HCT116 (cell line): ENCODE data around the gene GALNT6. TPM values are rescaled to one million over a fixed set of nuclear protein-coding genes. Genes with fewer than 3 reads are reported as not detected.

Experiments
- ATAC-seq: fragments of 200-7000 bp; cut with Tn5 transposase; 2 replicates; pipeline ENCODE4 v1.9.1; 2020; ENCODE audit warnings: mild to moderate bottlenecking, moderate library complexity
- BruUV-seq: library from RNA; stranded (reverse); fragments of 400-500 nt; replicated peaks from 2 replicates; lab custom pipeline; 2021; lab: Mats Ljungman, UMichigan
- CTCF ChIA-PET: fragments of 300-600 bp; sonication (Branson Sonifier 250); formaldehyde crosslinking; loops from one replicate; lab custom pipeline; 2021; ENCODE audit warnings: antibody characterized with exemption; lab: Charles Lee
- POLR2A ChIA-PET: fragments of 300-600, 350-600 bp; sonication (Branson Sonifier 250); formaldehyde crosslinking; loops from one replicate; lab custom pipeline; 2021; ENCODE audit warnings: antibody characterized with exemption; lab: Charles Lee
- RAD21 ChIA-PET, 2 experiments: fragments of 300-600 bp; sonication (Branson Sonifier 250); formaldehyde crosslinking; loops; one replicate each; lab custom pipeline; 2023; ENCODE audit warnings: low total read pairs in 2 of 2; ENCODE audit not compliant: uncharacterized antibody in 2 of 2, unreplicated experiment in 2 of 2, low non-redundant PET in 1 of 2; lab: Charles Lee
- DNase-seq: peaks from one replicate; pipeline ENCODE4 v3.0.0-alpha.2; 2010; ENCODE audit warnings: low read depth, low spot score
- H2AFZ ChIP-seq: fragments of 200-600 bp; shearing (Covaris generic), sonication (generic); 2 replicates; pipeline ENCODE4 v1.6.1; 2017; ENCODE audit warnings: low read depth, mixed run types, mixed read lengths, antibody characterized with exemption, low read length; ENCODE audit not compliant: poor library complexity, severe bottlenecking
- H3K27ac ChIP-seq: 2 replicates; pipeline ENCODE4 v1.5.1; 2012; ENCODE audit warnings: low read depth, low read length
- H3K27me3 ChIP-seq: fragments of 200-600 bp; sonication (generic); 2 replicates; pipeline ENCODE4 v1.6.1; 2016; ENCODE audit warnings: mixed run types, low read length, mixed read lengths; ENCODE audit not compliant: insufficient read depth
- H3K36me3 ChIP-seq, 2 experiments: fragments of 200-500 bp in 1 of 2; fragments of 200-600 bp in 1 of 2; sonication (Bioruptor generic) in 1 of 2; sonication (generic) in 1 of 2; 2 replicates each; pipeline versions ENCODE4 v1.5.1 to v1.6.1; 2014 to 2016; ENCODE audit warnings: low read length in 2 of 2, inconsistent platforms in 1 of 2, mixed read lengths in 1 of 2, mixed run types in 1 of 2; ENCODE audit not compliant: insufficient read depth in 2 of 2, control insufficient read depth in 1 of 2
- H3K4me1 ChIP-seq, 2 experiments: fragments of 200-600 bp in 1 of 2; sonication (generic) in 1 of 2; 2 replicates each; pipeline versions ENCODE4 v1.5.1 to v1.6.1; 2012 to 2017; ENCODE audit warnings: low read length in 2 of 2, inconsistent platforms in 1 of 2, mild to moderate bottlenecking in 1 of 2, mixed read lengths in 1 of 2, mixed run types in 1 of 2, moderate library complexity in 1 of 2; ENCODE audit not compliant: insufficient read depth in 2 of 2, control insufficient read depth in 1 of 2
- H3K4me2 ChIP-seq: fragments of 200-600 bp; sonication (generic); 2 replicates; pipeline ENCODE4 v1.6.1; 2017; ENCODE audit warnings: mixed run types, low read length, mixed read lengths
- H3K4me3 ChIP-seq, 2 experiments: fragments of 200-600 bp in 1 of 2; sonication (generic) in 1 of 2; replicated peaks in 1 of 2; 2 replicates each; pipeline ENCODE4 v1.5.1; 2011 to 2016; ENCODE audit warnings: low read length in 2 of 2, control low read depth in 1 of 2, low read depth in 1 of 2, mild to moderate bottlenecking in 1 of 2, mixed read lengths in 1 of 2, mixed run types in 1 of 2
- H3K79me2 ChIP-seq: fragments of 200-600 bp; sonication (generic); 2 replicates; pipeline ENCODE4 v1.6.1; 2017; ENCODE audit warnings: mild to moderate bottlenecking, mixed run types, low read length, moderate library complexity, mixed read lengths; ENCODE audit not compliant: insufficient read depth
- H3K9ac ChIP-seq: fragments of 200-600 bp; sonication (generic); 2 replicates; pipeline ENCODE4 v1.6.1; 2016; ENCODE audit warnings: low read length, mixed read lengths
- H3K9me2 ChIP-seq: fragments of 200-600 bp; sonication (generic), shearing (Covaris generic); 2 replicates; pipeline ENCODE4 v1.6.1; 2017; ENCODE audit warnings: mixed run types, mild to moderate bottlenecking, moderate library complexity; ENCODE audit not compliant: insufficient read depth
- H3K9me3 ChIP-seq, 2 experiments: fragments of 200-500 bp in 1 of 2; fragments of 200-600 bp in 1 of 2; sonication (Bioruptor generic) in 1 of 2; sonication (generic) in 1 of 2; 2 replicates each; pipeline ENCODE4 v1.6.1; 2014 to 2017; ENCODE audit warnings: low read length in 2 of 2, mixed read lengths in 2 of 2, inconsistent platforms in 1 of 2, low read depth in 1 of 2, mild to moderate bottlenecking in 1 of 2, mixed run types in 1 of 2, moderate library complexity in 1 of 2; ENCODE audit not compliant: control insufficient read depth in 1 of 2, insufficient read depth in 1 of 2
- H4K20me1 ChIP-seq: fragments of 200-600 bp; sonication (generic), shearing (Covaris generic); 2 replicates; pipeline ENCODE4 v1.6.1; 2017; ENCODE audit warnings: mixed run types, mild to moderate bottlenecking, moderate library complexity; ENCODE audit not compliant: insufficient read depth
- CBX3 ChIP-seq: IDR thresholded peaks from 2 replicates; pipeline ENCODE4 v1.6.1; 2012; ENCODE audit warnings: low read depth
- CEBPB ChIP-seq: IDR thresholded peaks from 2 replicates; pipeline ENCODE4 v1.6.1; 2012; ENCODE audit warnings: low read depth
- EGR1 ChIP-seq: IDR thresholded peaks from 2 replicates; pipeline ENCODE4 v1.6.1; 2012; ENCODE audit warnings: low read depth
- EZH2phosphoT487 ChIP-seq: fragments of 200-600 bp; IDR thresholded peaks from 2 replicates; pipeline ENCODE4 v1.6.1; 2018; ENCODE audit warnings: antibody characterized with exemption, borderline replicate concordance
- FOSL1 ChIP-seq: IDR thresholded peaks from 2 replicates; pipeline ENCODE4 v1.6.1; 2012; ENCODE audit warnings: low read depth
- JUND ChIP-seq: IDR thresholded peaks from 2 replicates; pipeline ENCODE4 v1.6.1; 2012
- POLR2A ChIP-seq: IDR thresholded peaks from 2 replicates; pipeline ENCODE4 v1.7.0; 2011; ENCODE audit warnings: borderline replicate concordance; ENCODE audit not compliant: insufficient read depth, insufficient read length; ENCODE audit errors: extremely low read depth
- SIN3A ChIP-seq: IDR thresholded peaks from 2 replicates; pipeline ENCODE4 v1.6.1; 2012; ENCODE audit warnings: low read depth
- SP1 ChIP-seq: IDR thresholded peaks from 2 replicates; pipeline ENCODE4 v1.6.1; 2012; ENCODE audit warnings: low read depth
- SRF ChIP-seq: IDR thresholded peaks from 2 replicates; pipeline ENCODE4 v1.6.1; 2012; ENCODE audit warnings: low read depth
- TCF7L2 ChIP-seq: IDR thresholded peaks from 2 replicates; pipeline ENCODE4 v1.7.0; 2011; ENCODE audit warnings: borderline replicate concordance, inconsistent platforms; ENCODE audit not compliant: insufficient read depth, insufficient read length; ENCODE audit errors: extremely low read depth
- ZFX ChIP-seq: fragments of 450-650 bp; IDR thresholded peaks from 2 replicates; pipeline ENCODE4 v1.6.1; 2017
- ZNF274 ChIP-seq: fragments of 200-500 bp; sonication (Bioruptor generic); IDR thresholded peaks from 2 replicates; pipeline ENCODE4 v1.6.1; 2014; ENCODE audit warnings: mild to moderate bottlenecking, low read depth, low read length, inconsistent platforms
- intact Hi-C: fragments of 100-400 bp; cut with micrococcal nuclease; formaldehyde crosslinking; loops from 2 replicates; pipeline ENCODE4 v1.10.0; 2022
- total RNA-seq: library from RNA; stranded (reverse); gene quantifications from one replicate; pipeline ENCODE4 v1.2.1, GENCODE V29; 2021; ENCODE audit not compliant: unreplicated experiment
- TF ChIP-seq, protein P1 (sequence below), 3 experiments: fragments of 200-600 bp in 1 of 3; sonication (generic) in 1 of 3; IDR thresholded peaks in 2 of 3; conservative IDR thresholded peaks in 1 of 3; 2 replicates each; pipeline ENCODE4 v1.5.1; 2012 to 2017; ENCODE audit warnings: low read depth in 2 of 3, low read length in 2 of 3, antibody characterized with exemption in 1 of 3, borderline replicate concordance in 1 of 3, control low read depth in 1 of 3, mild to moderate bottlenecking in 1 of 3, mixed read lengths in 1 of 3, mixed run types in 1 of 3, moderate library complexity in 1 of 3; ENCODE audit not compliant: insufficient read depth in 1 of 3
- TF ChIP-seq, protein P2 (sequence below): IDR thresholded peaks from 2 replicates; pipeline ENCODE4 v1.6.1; 2012; ENCODE audit warnings: low read depth
- TF ChIP-seq, protein P3 (sequence below): IDR thresholded peaks from 2 replicates; pipeline ENCODE4 v1.6.1; 2012

The GALNT6 gene
- total RNA-seq, 1 experiment from 2014 or later: 16.4 TPM

DNA sequence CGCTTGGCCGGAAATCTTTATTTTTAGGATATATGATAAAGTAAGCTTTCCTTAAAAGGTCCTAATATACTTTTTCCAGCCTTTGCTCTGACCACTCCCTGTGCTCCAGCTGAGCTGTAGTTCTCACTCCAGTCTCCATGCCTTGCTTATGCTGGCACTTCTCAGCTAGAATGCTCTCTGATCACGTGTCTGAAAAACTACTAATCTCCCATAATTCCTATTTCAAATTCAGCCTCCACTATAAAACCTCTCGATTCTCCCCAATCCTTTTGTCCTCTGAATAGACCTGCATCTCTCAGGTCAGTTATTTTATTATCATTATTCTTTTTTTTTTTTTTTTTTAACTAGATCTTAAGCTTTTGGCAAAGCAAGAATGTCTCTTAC lies 70.9 kb downstream of the GALNT6 start:
- intact Hi-C loops: no loop called here
- no peak for ATAC-seq
- no peak overlapping the region for H3K27ac ChIP-seq
- ChIA-PET RAD21 (no interaction called here), CTCF (no interaction called here), POLR2A (no interaction called here)
- H3K4me2 ChIP-seq: no peak overlapping the region
- TF ChIP-seq SRF (no peak), TCF7L2 (no peak), ZFX (no peak), SIN3A (no peak), JUND (no peak), EGR1 (no peak), FOSL1 (no peak), EZH2phosphoT487 (no peak), ZNF274 (no peak), CEBPB (no peak), SP1 (no peak), POLR2A (no peak), CBX3 (no peak)
- TF ChIP-seq, protein P1, sequence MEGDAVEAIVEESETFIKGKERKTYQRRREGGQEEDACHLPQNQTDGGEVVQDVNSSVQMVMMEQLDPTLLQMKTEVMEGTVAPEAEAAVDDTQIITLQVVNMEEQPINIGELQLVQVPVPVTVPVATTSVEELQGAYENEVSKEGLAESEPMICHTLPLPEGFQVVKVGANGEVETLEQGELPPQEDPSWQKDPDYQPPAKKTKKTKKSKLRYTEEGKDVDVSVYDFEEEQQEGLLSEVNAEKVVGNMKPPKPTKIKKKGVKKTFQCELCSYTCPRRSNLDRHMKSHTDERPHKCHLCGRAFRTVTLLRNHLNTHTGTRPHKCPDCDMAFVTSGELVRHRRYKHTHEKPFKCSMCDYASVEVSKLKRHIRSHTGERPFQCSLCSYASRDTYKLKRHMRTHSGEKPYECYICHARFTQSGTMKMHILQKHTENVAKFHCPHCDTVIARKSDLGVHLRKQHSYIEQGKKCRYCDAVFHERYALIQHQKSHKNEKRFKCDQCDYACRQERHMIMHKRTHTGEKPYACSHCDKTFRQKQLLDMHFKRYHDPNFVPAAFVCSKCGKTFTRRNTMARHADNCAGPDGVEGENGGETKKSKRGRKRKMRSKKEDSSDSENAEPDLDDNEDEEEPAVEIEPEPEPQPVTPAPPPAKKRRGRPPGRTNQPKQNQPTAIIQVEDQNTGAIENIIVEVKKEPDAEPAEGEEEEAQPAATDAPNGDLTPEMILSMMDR (IDR thresholded peaks at IDR 0.05 in 2 of 3, conservative IDR thresholded peaks at IDR 0.05 in 1 of 3; ENCODE audit: borderline replicate concordance in 1 of 3, insufficient read depth in 1 of 3, low read depth in 2 of 3, low read length in 2 of 3): no peak
- TF ChIP-seq, protein P2, sequence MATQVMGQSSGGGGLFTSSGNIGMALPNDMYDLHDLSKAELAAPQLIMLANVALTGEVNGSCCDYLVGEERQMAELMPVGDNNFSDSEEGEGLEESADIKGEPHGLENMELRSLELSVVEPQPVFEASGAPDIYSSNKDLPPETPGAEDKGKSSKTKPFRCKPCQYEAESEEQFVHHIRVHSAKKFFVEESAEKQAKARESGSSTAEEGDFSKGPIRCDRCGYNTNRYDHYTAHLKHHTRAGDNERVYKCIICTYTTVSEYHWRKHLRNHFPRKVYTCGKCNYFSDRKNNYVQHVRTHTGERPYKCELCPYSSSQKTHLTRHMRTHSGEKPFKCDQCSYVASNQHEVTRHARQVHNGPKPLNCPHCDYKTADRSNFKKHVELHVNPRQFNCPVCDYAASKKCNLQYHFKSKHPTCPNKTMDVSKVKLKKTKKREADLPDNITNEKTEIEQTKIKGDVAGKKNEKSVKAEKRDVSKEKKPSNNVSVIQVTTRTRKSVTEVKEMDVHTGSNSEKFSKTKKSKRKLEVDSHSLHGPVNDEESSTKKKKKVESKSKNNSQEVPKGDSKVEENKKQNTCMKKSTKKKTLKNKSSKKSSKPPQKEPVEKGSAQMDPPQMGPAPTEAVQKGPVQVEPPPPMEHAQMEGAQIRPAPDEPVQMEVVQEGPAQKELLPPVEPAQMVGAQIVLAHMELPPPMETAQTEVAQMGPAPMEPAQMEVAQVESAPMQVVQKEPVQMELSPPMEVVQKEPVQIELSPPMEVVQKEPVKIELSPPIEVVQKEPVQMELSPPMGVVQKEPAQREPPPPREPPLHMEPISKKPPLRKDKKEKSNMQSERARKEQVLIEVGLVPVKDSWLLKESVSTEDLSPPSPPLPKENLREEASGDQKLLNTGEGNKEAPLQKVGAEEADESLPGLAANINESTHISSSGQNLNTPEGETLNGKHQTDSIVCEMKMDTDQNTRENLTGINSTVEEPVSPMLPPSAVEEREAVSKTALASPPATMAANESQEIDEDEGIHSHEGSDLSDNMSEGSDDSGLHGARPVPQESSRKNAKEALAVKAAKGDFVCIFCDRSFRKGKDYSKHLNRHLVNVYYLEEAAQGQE: no peak
- TF ChIP-seq, protein P3, sequence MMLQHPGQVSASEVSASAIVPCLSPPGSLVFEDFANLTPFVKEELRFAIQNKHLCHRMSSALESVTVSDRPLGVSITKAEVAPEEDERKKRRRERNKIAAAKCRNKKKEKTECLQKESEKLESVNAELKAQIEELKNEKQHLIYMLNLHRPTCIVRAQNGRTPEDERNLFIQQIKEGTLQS: no peak
- no peaks in the 10 kb centered on the region for H3K36me3 ChIP-seq
- BruUV-seq: no TSS peak
- no peaks in the 10 kb centered on the region for H3K9me2 ChIP-seq
- no peaks in the 10 kb centered on the region for H3K79me2 ChIP-seq
- no peak overlapping the region for H2AFZ ChIP-seq
- H3K4me1 ChIP-seq: no peaks in the 10 kb centered on the region
- no peak overlapping the region for H3K9ac ChIP-seq
- H4K20me1 ChIP-seq: no peaks in the 10 kb centered on the region
- H3K9me3 ChIP-seq: no peaks in the 10 kb centered on the region
- H3K27me3 ChIP-seq: no peaks in the 10 kb centered on the region
- H3K4me3 ChIP-seq: no peak overlapping the region
- DNase-seq: no peak
